KOPT-K1 (cell line): Measurements from ENCODE around the gene SAMD14.

Experiments
- H3K27ac ChIP-seq: fragments of 200-600 bp; sonication (generic); 2 replicates; pipeline ENCODE4 v1.5.1; 2016; ENCODE audit warnings: antibody characterized with exemption, mild to moderate bottlenecking, low read depth, low read length; ENCODE audit not compliant: poor library complexity, severe bottlenecking
- H3K36me3 ChIP-seq: fragments of 200-600 bp; sonication (generic); 2 replicates; pipeline ENCODE4 v1.5.1; 2017; ENCODE audit warnings: antibody characterized with exemption, mild to moderate bottlenecking, low read length, moderate library complexity; ENCODE audit not compliant: insufficient read depth
- H3K9me3 ChIP-seq: fragments of 200-600 bp; sonication (generic); 2 replicates; pipeline ENCODE4 v1.5.1; 2017; ENCODE audit warnings: antibody characterized with exemption, low read length, mild to moderate bottlenecking; ENCODE audit not compliant: insufficient read depth, poor library complexity, severe bottlenecking

SAMD14 gene

GRCh38 chr17:50129728-50130558, at the start of gene SAMD14:
TSS of gene SAMD14 (minus strand) at chr17:50130160. CDS start at chr17:50124959, 5,201 bp downstream.
- no peaks in the 10 kb centered on the region for H3K9me3 ChIP-seq
- H3K27ac ChIP-seq = no peak within 1 kb of the TSS
- peaks cover 17% of the 10 kb centered on the region; the same call in 1 of the 2 replicates for H3K36me3 ChIP-seq

GRCh38 chr17:50177983-50178834, 48.2 kb upstream of the SAMD14 start:
- Histone ChIP-seq H3K27ac (no peak overlapping the region), H3K36me3 (no peaks in the 10 kb centered on the region), H3K9me3 (no peaks in the 10 kb centered on the region)

- Histone ChIP-seq H3K9me3 (no peaks in the 10 kb centered on the region), H3K27ac (no peak overlapping the region), H3K36me3 (no peaks in the 10 kb centered on the region)
Observed at GRCh38 chr17:50177476-50177875, 47.5 kb upstream of the SAMD14 start.

GRCh38 chr17:50176559-50177357, 46.8 kb upstream of the SAMD14 start:
- H3K9me3 ChIP-seq = no peaks in the 10 kb centered on the region
- H3K27ac ChIP-seq = no peak overlapping the region
- no peaks in the 10 kb centered on the region for H3K36me3 ChIP-seq

- no peak overlapping the region for H3K27ac ChIP-seq
- H3K9me3 ChIP-seq = no peaks in the 10 kb centered on the region
- no peaks in the 10 kb centered on the region for H3K36me3 ChIP-seq
Observed at GRCh38 chr17:50175035-50175807, 45.3 kb upstream of the SAMD14 start.

- Histone ChIP-seq H3K36me3 (no peaks in the 10 kb centered on the region), H3K9me3 (no peaks in the 10 kb centered on the region), H3K27ac (no peak overlapping the region)
Observed at GRCh38 chr17:50174444-50174843, 44.5 kb upstream of the SAMD14 start.

GRCh38 chr17:50173335-50173941, 43.5 kb upstream of the SAMD14 start:
- H3K27ac ChIP-seq = no peak overlapping the region
- no peaks in the 10 kb centered on the region for H3K36me3 ChIP-seq
- H3K9me3 ChIP-seq = no peaks in the 10 kb centered on the region

- Histone ChIP-seq H3K27ac (no peak overlapping the region), H3K9me3 (no peaks in the 10 kb centered on the region), H3K36me3 (no peaks in the 10 kb centered on the region)
Observed at GRCh38 chr17:50172936-50173334, 43.0 kb upstream of the SAMD14 start.

GRCh38 chr17:50172130-50172529, 42.2 kb upstream of the SAMD14 start:
- Histone ChIP-seq H3K27ac (no peak overlapping the region), H3K9me3 (no peaks in the 10 kb centered on the region), H3K36me3 (no peaks in the 10 kb centered on the region)

- Histone ChIP-seq H3K9me3 (no peaks in the 10 kb centered on the region), H3K36me3 (no peaks in the 10 kb centered on the region), H3K27ac (no peak overlapping the region)
Observed at GRCh38 chr17:50171371-50172071, 41.6 kb upstream of the SAMD14 start.

- Histone ChIP-seq H3K9me3 (no peaks in the 10 kb centered on the region), H3K27ac (no peak overlapping the region), H3K36me3 (no peaks in the 10 kb centered on the region)
Observed at GRCh38 chr17:50170662-50171370, 40.9 kb upstream of the SAMD14 start.

- no peak overlapping the region for H3K27ac ChIP-seq
- H3K9me3 ChIP-seq = no peaks in the 10 kb centered on the region
- no peaks in the 10 kb centered on the region for H3K36me3 ChIP-seq
Observed at GRCh38 chr17:50169881-50170459, 40.0 kb upstream of the SAMD14 start.
